ENCODE measurements around the gene SEMA5A.

The SEMA5A gene

GRCh38 chr5:9387879-9388278 lies 158.0 kb downstream of the SEMA5A start:
- H3K4me3 ChIP-seq (ENCODE audit: low read depth, low read length) = no peak overlapping the region
- H3K27ac ChIP-seq (ENCODE audit: low read depth, low read length) = no peak overlapping the region
- no peaks in the 10 kb centered on the region for H3K79me2 ChIP-seq (ENCODE audit: control insufficient read depth, insufficient read depth, low read length, unreplicated experiment)
- H3K36me3 ChIP-seq (ENCODE audit: insufficient read depth, low read length) = no peaks in the 10 kb centered on the region
- no peaks in the 10 kb centered on the region for H3K4me1 ChIP-seq (ENCODE audit: control insufficient read depth, insufficient read depth, low read length, unreplicated experiment)
- H3K27me3 ChIP-seq (ENCODE audit: insufficient read depth, low read length) = no peaks in the 10 kb centered on the region
- no peak overlapping the region for H2AFZ ChIP-seq (ENCODE audit: low read length, unreplicated experiment)

DNA sequence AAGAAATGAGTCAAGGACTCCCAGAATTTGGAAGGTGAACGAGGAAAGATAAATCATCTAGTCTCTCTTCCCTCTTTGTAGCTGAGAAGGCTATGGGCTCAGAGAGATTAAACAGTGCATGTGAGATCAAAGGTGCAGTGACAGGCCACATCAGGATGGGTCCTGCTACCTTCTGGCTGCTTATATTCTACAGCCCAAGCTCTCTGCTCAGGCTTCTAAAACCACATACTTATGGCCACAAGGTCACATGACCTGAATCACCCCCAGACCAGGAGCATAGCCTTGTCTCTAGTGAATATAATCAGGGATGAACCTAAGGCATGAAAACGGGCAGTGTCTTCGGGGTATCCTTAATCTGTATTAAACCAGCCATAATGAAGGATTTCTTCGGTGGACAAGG lies 158.9 kb downstream of the SEMA5A start:
- H3K79me2 ChIP-seq (ENCODE audit: control insufficient read depth, insufficient read depth, low read length, unreplicated experiment) = no peaks in the 10 kb centered on the region
- no peak overlapping the region for H3K27ac ChIP-seq (ENCODE audit: low read depth, low read length)
- no peak overlapping the region for H3K4me3 ChIP-seq (ENCODE audit: low read depth, low read length)
- no peaks in the 10 kb centered on the region for H3K4me1 ChIP-seq (ENCODE audit: control insufficient read depth, insufficient read depth, low read length, unreplicated experiment)
- H2AFZ ChIP-seq (ENCODE audit: low read length, unreplicated experiment) = no peak overlapping the region
- H3K36me3 ChIP-seq (ENCODE audit: insufficient read depth, low read length) = no peaks in the 10 kb centered on the region
- no peaks in the 10 kb centered on the region for H3K27me3 ChIP-seq (ENCODE audit: insufficient read depth, low read length)

DNA sequence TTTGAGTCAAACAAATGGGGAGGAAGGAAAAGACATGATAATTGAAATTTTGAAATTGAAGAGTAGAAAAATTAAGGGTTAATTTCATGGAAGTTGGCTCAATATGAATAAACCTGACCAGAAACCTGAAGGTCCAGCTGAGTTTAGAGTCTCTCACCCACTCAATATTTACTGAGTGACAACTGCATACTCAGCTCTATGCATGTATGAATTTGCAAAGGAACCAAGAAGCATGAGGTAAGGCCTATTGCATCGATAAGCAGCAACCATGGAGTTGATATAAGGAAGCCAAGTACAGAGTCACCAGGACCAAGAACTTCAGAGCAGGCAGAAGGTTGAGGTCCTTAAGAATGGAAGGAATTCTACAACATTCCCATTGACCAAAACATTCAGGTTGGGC lies 163.4 kb downstream of the SEMA5A start:
- Histone ChIP-seq H3K4me1 (ENCODE audit: control insufficient read depth, insufficient read depth, low read length, unreplicated experiment) (no peaks in the 10 kb centered on the region), H3K36me3 (ENCODE audit: insufficient read depth, low read length) (no peaks in the 10 kb centered on the region), H3K79me2 (ENCODE audit: control insufficient read depth, insufficient read depth, low read length, unreplicated experiment) (no peaks in the 10 kb centered on the region), H2AFZ (ENCODE audit: low read length, unreplicated experiment) (no peak overlapping the region), H3K27me3 (ENCODE audit: insufficient read depth, low read length) (no peaks in the 10 kb centered on the region), H3K4me3 (ENCODE audit: low read depth, low read length) (no peak overlapping the region), H3K27ac (ENCODE audit: low read depth, low read length) (no peak overlapping the region)

DNA sequence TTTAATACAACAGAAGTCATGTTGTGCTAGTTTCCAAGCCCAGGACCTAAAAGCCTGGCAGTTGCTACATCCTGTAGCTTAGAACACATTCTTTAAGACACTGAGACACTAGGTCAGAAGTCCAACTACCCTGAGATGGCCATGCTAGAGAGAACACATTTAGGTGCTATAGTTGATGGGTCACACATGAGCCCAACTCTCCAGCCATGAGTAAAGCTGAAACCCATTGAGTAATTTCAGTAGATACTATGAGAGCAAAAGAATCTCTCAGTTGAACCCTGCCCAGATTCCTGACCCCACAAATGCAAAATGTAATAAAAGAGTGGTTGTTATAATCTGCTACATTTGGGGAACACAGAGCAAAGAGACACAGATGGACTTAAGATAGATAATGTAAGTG lies 164.4 kb downstream of the SEMA5A start:
- no peak overlapping the region for H3K4me3 ChIP-seq (ENCODE audit: low read depth, low read length)
- H3K36me3 ChIP-seq (ENCODE audit: insufficient read depth, low read length) = no peaks in the 10 kb centered on the region
- H3K79me2 ChIP-seq (ENCODE audit: control insufficient read depth, insufficient read depth, low read length, unreplicated experiment) = no peaks in the 10 kb centered on the region
- peaks cover 3% of the 10 kb centered on the region for H3K4me1 ChIP-seq (ENCODE audit: control insufficient read depth, insufficient read depth, low read length, unreplicated experiment)
- no peaks in the 10 kb centered on the region for H3K27me3 ChIP-seq (ENCODE audit: insufficient read depth, low read length)
- no peak overlapping the region for H3K27ac ChIP-seq (ENCODE audit: low read depth, low read length)
- no peak overlapping the region for H2AFZ ChIP-seq (ENCODE audit: low read length, unreplicated experiment)

GRCh38 chr5:9380109-9380508 lies 165.8 kb downstream of the SEMA5A start:
- Histone ChIP-seq H3K4me3 (ENCODE audit: low read depth, low read length) (no peak overlapping the region), H3K4me1 (ENCODE audit: control insufficient read depth, insufficient read depth, low read length, unreplicated experiment) (peaks cover 5% of the 10 kb centered on the region), H3K79me2 (ENCODE audit: control insufficient read depth, insufficient read depth, low read length, unreplicated experiment) (no peaks in the 10 kb centered on the region), H3K27ac (ENCODE audit: low read depth, low read length) (no peak overlapping the region), H3K36me3 (ENCODE audit: insufficient read depth, low read length) (no peaks in the 10 kb centered on the region), H2AFZ (ENCODE audit: low read length, unreplicated experiment) (no peak overlapping the region), H3K27me3 (ENCODE audit: insufficient read depth, low read length) (no peaks in the 10 kb centered on the region)

- no peak overlapping the region for H3K4me3 ChIP-seq (ENCODE audit: low read depth, low read length)
- H2AFZ ChIP-seq (ENCODE audit: low read length, unreplicated experiment) = no peak overlapping the region
- no peaks in the 10 kb centered on the region for H3K27me3 ChIP-seq (ENCODE audit: insufficient read depth, low read length)
- no peak overlapping the region for H3K27ac ChIP-seq (ENCODE audit: low read depth, low read length)
- H3K79me2 ChIP-seq (ENCODE audit: control insufficient read depth, insufficient read depth, low read length, unreplicated experiment) = no peaks in the 10 kb centered on the region
- H3K36me3 ChIP-seq (ENCODE audit: insufficient read depth, low read length) = no peaks in the 10 kb centered on the region
- H3K4me1 ChIP-seq (ENCODE audit: control insufficient read depth, insufficient read depth, low read length, unreplicated experiment) = peaks cover 5% of the 10 kb centered on the region
Observed at GRCh38 chr5:9376363-9377117, 169.3 kb downstream of the SEMA5A start.

- Histone ChIP-seq H3K27ac (ENCODE audit: low read depth, low read length) (no peak overlapping the region), H3K4me3 (ENCODE audit: low read depth, low read length) (no peak overlapping the region), H2AFZ (ENCODE audit: low read length, unreplicated experiment) (no peak overlapping the region), H3K79me2 (ENCODE audit: control insufficient read depth, insufficient read depth, low read length, unreplicated experiment) (no peaks in the 10 kb centered on the region), H3K36me3 (ENCODE audit: insufficient read depth, low read length) (no peaks in the 10 kb centered on the region), H3K4me1 (ENCODE audit: control insufficient read depth, insufficient read depth, low read length, unreplicated experiment) (peaks cover 5% of the 10 kb centered on the region), H3K27me3 (ENCODE audit: insufficient read depth, low read length) (no peaks in the 10 kb centered on the region)
Observed at GRCh38 chr5:9375756-9376155, 170.1 kb downstream of the SEMA5A start.

GRCh38 chr5:9374025-9374424 lies 171.8 kb downstream of the SEMA5A start:
- Histone ChIP-seq H3K79me2 (ENCODE audit: control insufficient read depth, insufficient read depth, low read length, unreplicated experiment) (no peaks in the 10 kb centered on the region), H3K4me3 (ENCODE audit: low read depth, low read length) (no peak overlapping the region), H3K4me1 (ENCODE audit: control insufficient read depth, insufficient read depth, low read length, unreplicated experiment) (peaks cover 5% of the 10 kb centered on the region)

DNA sequence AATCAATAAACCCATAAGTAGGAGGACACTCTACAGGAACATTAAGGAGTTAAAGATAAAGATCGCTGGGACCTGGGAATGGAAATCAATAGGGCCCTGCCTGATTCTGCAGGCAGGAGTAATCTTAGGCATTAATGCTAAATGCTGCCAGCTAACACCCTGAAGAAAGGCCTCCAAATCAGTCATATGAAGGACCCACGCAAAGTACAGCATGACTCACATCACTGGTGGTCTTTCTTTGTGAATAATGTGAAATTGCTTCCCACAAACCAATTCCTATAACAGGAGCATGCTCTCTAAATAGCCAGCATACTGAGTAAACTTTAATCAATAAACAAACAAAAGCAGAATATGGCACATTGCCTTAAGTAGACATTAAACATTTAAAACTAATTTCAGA lies 172.3 kb downstream of the SEMA5A start:
- peaks cover 5% of the 10 kb centered on the region for H3K4me1 ChIP-seq (ENCODE audit: control insufficient read depth, insufficient read depth, low read length, unreplicated experiment)
- no peak overlapping the region for H2AFZ ChIP-seq (ENCODE audit: low read length, unreplicated experiment)
- H3K27me3 ChIP-seq (ENCODE audit: insufficient read depth, low read length) = no peaks in the 10 kb centered on the region
- H3K79me2 ChIP-seq (ENCODE audit: control insufficient read depth, insufficient read depth, low read length, unreplicated experiment) = no peaks in the 10 kb centered on the region
- no peaks in the 10 kb centered on the region for H3K36me3 ChIP-seq (ENCODE audit: insufficient read depth, low read length)
- H3K4me3 ChIP-seq (ENCODE audit: low read depth, low read length) = no peak overlapping the region
- no peak overlapping the region for H3K27ac ChIP-seq (ENCODE audit: low read depth, low read length)

More at GRCh38 chr5:9374025-9374424, 171.8 kb downstream of the SEMA5A start:
- Histone ChIP-seq H3K27ac (ENCODE audit: low read depth, low read length) (no peak overlapping the region), H3K27me3 (ENCODE audit: insufficient read depth, low read length) (no peaks in the 10 kb centered on the region), H3K36me3 (ENCODE audit: insufficient read depth, low read length) (no peaks in the 10 kb centered on the region), H2AFZ (ENCODE audit: low read length, unreplicated experiment) (no peak overlapping the region)

DNA sequence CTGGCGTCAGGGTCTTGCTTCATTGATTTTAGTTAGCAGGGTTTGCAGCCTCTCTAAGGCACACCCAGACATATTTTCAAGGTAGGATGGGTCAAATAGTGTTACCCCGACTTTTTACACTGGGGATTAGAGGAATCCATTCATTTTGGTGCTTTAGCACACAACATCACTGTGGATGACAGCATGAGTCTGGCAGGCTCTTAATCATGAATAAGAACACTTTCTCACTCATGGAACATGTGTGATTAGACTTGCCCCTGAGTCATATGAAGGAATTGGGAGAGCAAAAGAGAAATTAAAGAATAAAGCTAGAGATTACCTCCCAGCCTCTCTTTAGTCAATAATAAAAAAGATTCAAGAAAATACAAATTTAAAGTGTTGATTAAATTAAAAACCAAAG lies 175.6 kb downstream of the SEMA5A start:
- Histone ChIP-seq H2AFZ (ENCODE audit: low read length, unreplicated experiment) (no peak overlapping the region), H3K27ac (ENCODE audit: low read depth, low read length) (no peak overlapping the region), H3K4me3 (ENCODE audit: low read depth, low read length) (no peak overlapping the region), H3K79me2 (ENCODE audit: control insufficient read depth, insufficient read depth, low read length, unreplicated experiment) (no peaks in the 10 kb centered on the region), H3K36me3 (ENCODE audit: insufficient read depth, low read length) (no peaks in the 10 kb centered on the region), H3K27me3 (ENCODE audit: insufficient read depth, low read length) (no peaks in the 10 kb centered on the region), H3K4me1 (ENCODE audit: control insufficient read depth, insufficient read depth, low read length, unreplicated experiment) (no peaks in the 10 kb centered on the region)

GRCh38 chr5:9365512-9365911 lies 180.4 kb downstream of the SEMA5A start:
- Histone ChIP-seq H3K4me1 (ENCODE audit: control insufficient read depth, insufficient read depth, low read length, unreplicated experiment) (no peaks in the 10 kb centered on the region), H3K36me3 (ENCODE audit: insufficient read depth, low read length) (no peaks in the 10 kb centered on the region), H3K27me3 (ENCODE audit: insufficient read depth, low read length) (no peaks in the 10 kb centered on the region), H2AFZ (ENCODE audit: low read length, unreplicated experiment) (no peak overlapping the region), H3K79me2 (ENCODE audit: control insufficient read depth, insufficient read depth, low read length, unreplicated experiment) (no peaks in the 10 kb centered on the region), H3K4me3 (ENCODE audit: low read depth, low read length) (no peak overlapping the region), H3K27ac (ENCODE audit: low read depth, low read length) (no peak overlapping the region)
